ENCODE measurements around the gene WDR1.

WDR1 gene

DNA sequence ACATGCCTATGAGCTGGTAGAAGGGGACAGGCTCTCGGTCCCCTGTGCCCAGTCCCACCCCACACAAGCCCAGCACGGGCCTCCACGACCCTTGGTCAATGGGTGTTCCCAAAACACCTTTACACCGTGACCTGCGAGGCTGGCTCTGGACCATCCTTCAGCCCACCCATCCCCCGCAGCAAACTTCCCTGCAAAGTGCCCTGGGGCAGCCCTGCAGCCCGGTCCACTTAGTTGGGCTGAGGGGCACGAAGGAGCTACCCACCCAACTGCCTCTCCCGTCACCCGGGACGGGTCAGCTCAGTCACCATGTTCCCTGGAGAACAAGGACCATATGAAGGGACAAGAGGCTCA lies 23.4 kb downstream of the WDR1 start:
- H3K36me3 ChIP-seq (ENCODE audit: control insufficient read depth, low read length), result peaks cover 98% of the 10 kb centered on the region
- H3K4me2 ChIP-seq (ENCODE audit: low read length), result no peak overlapping the region
- no peaks in the 10 kb centered on the region for H3K27me3 ChIP-seq (ENCODE audit: control insufficient read depth, low read length)
- H3K9me3 ChIP-seq (ENCODE audit: control insufficient read depth, insufficient read depth, low read length), result no peaks in the 10 kb centered on the region
- H3K9me2 ChIP-seq (replicated peaks; ENCODE audit: control insufficient read depth, low read length), result no peaks in the 10 kb centered on the region
- no peak overlapping the region for H3K27ac ChIP-seq (ENCODE audit: low read depth, low read length)
- no peak for TF ChIP-seq EZH2phosphoT487 (IDR thresholded peaks at IDR 0.05; ENCODE audit: borderline replicate concordance, low read length)
- TF ChIP-seq, protein P1, sequence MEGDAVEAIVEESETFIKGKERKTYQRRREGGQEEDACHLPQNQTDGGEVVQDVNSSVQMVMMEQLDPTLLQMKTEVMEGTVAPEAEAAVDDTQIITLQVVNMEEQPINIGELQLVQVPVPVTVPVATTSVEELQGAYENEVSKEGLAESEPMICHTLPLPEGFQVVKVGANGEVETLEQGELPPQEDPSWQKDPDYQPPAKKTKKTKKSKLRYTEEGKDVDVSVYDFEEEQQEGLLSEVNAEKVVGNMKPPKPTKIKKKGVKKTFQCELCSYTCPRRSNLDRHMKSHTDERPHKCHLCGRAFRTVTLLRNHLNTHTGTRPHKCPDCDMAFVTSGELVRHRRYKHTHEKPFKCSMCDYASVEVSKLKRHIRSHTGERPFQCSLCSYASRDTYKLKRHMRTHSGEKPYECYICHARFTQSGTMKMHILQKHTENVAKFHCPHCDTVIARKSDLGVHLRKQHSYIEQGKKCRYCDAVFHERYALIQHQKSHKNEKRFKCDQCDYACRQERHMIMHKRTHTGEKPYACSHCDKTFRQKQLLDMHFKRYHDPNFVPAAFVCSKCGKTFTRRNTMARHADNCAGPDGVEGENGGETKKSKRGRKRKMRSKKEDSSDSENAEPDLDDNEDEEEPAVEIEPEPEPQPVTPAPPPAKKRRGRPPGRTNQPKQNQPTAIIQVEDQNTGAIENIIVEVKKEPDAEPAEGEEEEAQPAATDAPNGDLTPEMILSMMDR (IDR thresholded peaks at IDR 0.05; ENCODE audit: low read depth, low read length, poor library complexity, severe bottlenecking), result no peak
- no peaks in the 10 kb centered on the region for H3K4me1 ChIP-seq (ENCODE audit: control insufficient read depth, low read length)
- peaks cover 9% of the 10 kb centered on the region; the same call in 1 of the 2 replicates for H4K20me1 ChIP-seq (ENCODE audit: control insufficient read depth, insufficient read depth, low read depth, low read length)
- no peaks in the 10 kb centered on the region for H3F3A ChIP-seq (ENCODE audit: control insufficient read depth, insufficient read depth)
- H3K4me3 ChIP-seq (ENCODE audit: low read length), result no peak overlapping the region
- peaks cover 74% of the 10 kb centered on the region for H3K79me2 ChIP-seq (ENCODE audit: control insufficient read depth, low read length)

DNA sequence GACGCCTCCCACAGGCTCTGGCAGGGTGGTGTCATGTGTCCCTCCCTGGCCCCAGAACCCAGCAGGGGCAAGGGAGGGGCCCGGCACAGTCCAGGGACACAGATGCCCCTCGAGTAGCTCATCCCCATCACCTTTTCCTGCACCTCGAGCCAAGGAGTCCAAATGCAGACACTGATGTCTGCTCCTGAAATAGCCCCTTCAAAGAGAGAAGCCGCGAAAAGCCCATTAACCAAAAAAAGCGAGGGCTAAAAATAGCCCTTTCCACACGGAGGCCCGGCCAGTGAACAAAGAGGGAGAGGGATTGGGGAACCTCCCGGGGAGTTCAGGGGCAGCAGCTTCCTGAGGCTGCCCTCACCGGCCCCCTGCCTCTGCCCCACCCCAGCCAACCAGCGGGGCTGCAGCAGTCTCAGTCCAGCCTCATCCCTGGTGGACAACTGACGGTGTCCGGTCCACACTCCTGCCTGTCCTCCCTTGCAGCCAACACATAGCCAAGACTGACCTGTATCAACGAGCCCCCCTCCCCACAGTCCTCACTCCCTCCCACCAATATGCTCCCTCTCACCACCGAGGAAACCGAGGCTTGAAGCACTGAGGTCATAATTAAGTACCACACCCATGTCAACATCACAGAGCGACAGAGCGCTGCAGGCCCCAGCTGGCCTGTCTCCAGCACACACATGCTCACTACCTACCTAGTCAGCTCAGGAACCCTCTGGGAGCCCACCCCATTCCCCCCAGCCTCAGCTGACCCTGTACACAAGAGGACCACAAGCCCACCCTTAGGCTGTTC lies 23.9 kb downstream of the WDR1 start:
- H3K4me1 ChIP-seq (ENCODE audit: control insufficient read depth, low read length), result no peaks in the 10 kb centered on the region
- TF ChIP-seq EZH2phosphoT487 (IDR thresholded peaks at IDR 0.05; ENCODE audit: borderline replicate concordance, low read length), result no peak
- TF ChIP-seq, protein P1 (IDR thresholded peaks at IDR 0.05; ENCODE audit: low read depth, low read length, poor library complexity, severe bottlenecking), result no peak

DNA sequence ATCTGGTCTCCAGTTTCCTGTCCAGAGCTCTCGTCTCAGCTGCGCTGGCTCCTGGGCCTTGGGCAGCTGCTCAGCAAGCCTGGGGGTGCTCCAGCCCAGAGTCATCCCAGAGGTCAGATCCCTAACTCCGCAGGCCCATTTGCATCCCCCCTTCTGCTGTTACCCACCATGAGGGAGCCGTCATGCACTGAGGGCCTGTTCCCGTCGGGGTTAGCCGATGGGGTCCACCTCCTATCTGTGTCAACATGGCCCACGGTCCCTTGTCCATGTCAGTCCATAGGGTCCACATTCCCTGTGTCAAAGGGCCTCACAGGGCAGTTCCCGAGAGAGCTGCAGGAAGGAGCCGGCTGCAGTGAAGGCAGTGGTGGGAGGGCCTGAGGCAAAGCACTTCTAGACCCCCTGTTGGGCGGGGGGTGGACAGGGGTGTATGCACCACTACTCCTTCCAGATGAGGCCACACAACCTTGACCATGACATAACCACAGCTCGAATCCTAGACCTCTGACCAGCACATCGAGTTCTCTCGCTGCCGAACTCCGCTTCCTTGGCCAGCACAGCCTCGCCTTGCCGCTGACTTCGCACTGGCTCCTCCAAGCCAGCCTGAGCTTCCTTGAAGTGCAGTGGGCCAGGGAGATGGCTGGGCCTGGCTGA lies 24.9 kb downstream of the WDR1 start:
- Histone ChIP-seq H3K4me2 (ENCODE audit: low read length) (no peak overlapping the region), H3K27ac (ENCODE audit: low read depth, low read length) (no peak overlapping the region), H3K79me2 (ENCODE audit: control insufficient read depth, low read length) (peaks cover 62% of the 10 kb centered on the region), H3K27me3 (ENCODE audit: control insufficient read depth, low read length) (no peaks in the 10 kb centered on the region), H3K4me1 (ENCODE audit: control insufficient read depth, low read length) (no peaks in the 10 kb centered on the region), H3K9me3 (ENCODE audit: control insufficient read depth, insufficient read depth, low read length) (no peaks in the 10 kb centered on the region), H3F3A (ENCODE audit: control insufficient read depth, insufficient read depth) (no peaks in the 10 kb centered on the region), H3K9me2 (replicated peaks; ENCODE audit: control insufficient read depth, low read length) (no peaks in the 10 kb centered on the region), H3K4me3 (ENCODE audit: low read length) (no peak overlapping the region), H4K20me1 (ENCODE audit: control insufficient read depth, insufficient read depth, low read depth, low read length) (peaks cover 9% of the 10 kb centered on the region; the same call in 1 of the 2 replicates), H3K36me3 (ENCODE audit: control insufficient read depth, low read length) (peaks cover 98% of the 10 kb centered on the region)
- no peak for TF ChIP-seq EZH2phosphoT487 (IDR thresholded peaks at IDR 0.05; ENCODE audit: borderline replicate concordance, low read length)
- TF ChIP-seq, protein P1 (IDR thresholded peaks at IDR 0.05; ENCODE audit: low read depth, low read length, poor library complexity, severe bottlenecking), result no peak

More for the DNA sequence above, 23.9 kb downstream of the WDR1 start:
- no peak overlapping the region for H3K4me3 ChIP-seq (ENCODE audit: low read length)
- H3K27ac ChIP-seq (ENCODE audit: low read depth, low read length), result no peak overlapping the region
- no peak overlapping the region for H3K4me2 ChIP-seq (ENCODE audit: low read length)
- no peaks in the 10 kb centered on the region for H3K9me2 ChIP-seq (replicated peaks; ENCODE audit: control insufficient read depth, low read length)
- no peaks in the 10 kb centered on the region for H3F3A ChIP-seq (ENCODE audit: control insufficient read depth, insufficient read depth)
- no peaks in the 10 kb centered on the region for H3K9me3 ChIP-seq (ENCODE audit: control insufficient read depth, insufficient read depth, low read length)
- peaks cover 72% of the 10 kb centered on the region for H3K79me2 ChIP-seq (ENCODE audit: control insufficient read depth, low read length)
- no peaks in the 10 kb centered on the region for H3K27me3 ChIP-seq (ENCODE audit: control insufficient read depth, low read length)
- H3K36me3 ChIP-seq (ENCODE audit: control insufficient read depth, low read length), result peaks cover 98% of the 10 kb centered on the region
- H4K20me1 ChIP-seq (ENCODE audit: control insufficient read depth, insufficient read depth, low read depth, low read length), result peaks cover 9% of the 10 kb centered on the region; the same call in 1 of the 2 replicates

Measured in DOHH2 (cell line).